ENCODE measurements around the gene ZNF248. TPM values are rescaled to one million over a fixed set of nuclear protein-coding genes. Genes with fewer than 3 reads are reported as not detected.
"Not testable (repeated sequence)": the region's sequence is repeated elsewhere in the genome, so short reads cannot be mapped to it uniquely, and the experiment has no call there.

Gene ZNF248
- total RNA-seq, 3 donors from 2014 or later: 2.6 to 3.6 (median 3.2) TPM

DNA sequence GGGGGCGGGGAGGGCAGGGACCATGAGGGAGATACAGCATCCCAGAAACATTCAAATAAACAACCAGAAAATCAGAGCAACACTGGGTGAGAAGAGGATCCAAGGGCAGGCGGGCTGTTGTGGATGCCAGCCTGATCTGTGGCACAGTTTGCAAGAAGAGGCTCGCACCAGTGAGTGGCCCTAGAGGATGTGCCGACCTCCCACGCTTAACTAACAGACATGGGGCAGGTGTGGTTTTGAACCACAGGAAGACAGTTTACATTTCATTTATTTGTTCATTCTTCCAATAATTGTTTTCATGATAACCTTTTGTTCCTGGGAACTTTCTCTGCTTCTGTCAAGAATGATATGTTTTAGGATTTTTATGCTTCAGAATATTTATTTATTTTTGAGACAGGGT lies 115.6 kb downstream of the ZNF248 start:
- Mint-ChIP-seq H3K36me3 (ENCODE audit: insufficient read depth) (no peaks in the 10 kb centered on the region), H3K9me3 (no peaks in the 10 kb centered on the region), H3K4me1 (ENCODE audit: low read depth) (no peaks in the 10 kb centered on the region), H3K27me3 (ENCODE audit: low read depth) (peaks cover 1% of the 10 kb centered on the region), H3K4me3 (no peak overlapping the region)
- ATAC-seq: no peak
- no peak for DNase-seq

DNA sequence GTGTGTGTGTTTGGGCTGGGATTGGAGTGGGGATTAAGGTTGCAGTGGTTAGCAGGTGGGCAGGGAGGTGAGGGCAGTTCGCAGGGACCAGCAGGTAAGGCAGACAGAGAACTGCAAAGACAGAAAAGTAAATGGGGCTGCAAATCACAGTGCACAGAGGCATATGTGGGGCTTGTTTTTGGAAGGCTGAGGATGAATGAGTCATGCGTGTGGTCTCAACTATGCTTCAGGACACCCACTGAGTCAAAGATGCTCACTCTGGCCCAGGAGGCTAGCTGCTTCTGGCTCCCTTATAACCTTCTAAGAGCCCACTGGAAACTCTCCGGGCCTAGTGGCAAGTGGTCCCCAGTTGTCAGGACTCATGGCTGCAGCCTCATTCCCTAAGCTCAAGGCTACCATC lies 118.2 kb downstream of the ZNF248 start:
- ATAC-seq: no peak
- Mint-ChIP-seq H3K27me3 (ENCODE audit: low read depth) (peaks cover 1% of the 10 kb centered on the region), H3K9me3 (no peaks in the 10 kb centered on the region), H3K4me3 (no peak overlapping the region), H3K4me1 (ENCODE audit: low read depth) (no peaks in the 10 kb centered on the region), H3K36me3 (ENCODE audit: insufficient read depth) (no peaks in the 10 kb centered on the region)
- DNase-seq: no peak

DNA sequence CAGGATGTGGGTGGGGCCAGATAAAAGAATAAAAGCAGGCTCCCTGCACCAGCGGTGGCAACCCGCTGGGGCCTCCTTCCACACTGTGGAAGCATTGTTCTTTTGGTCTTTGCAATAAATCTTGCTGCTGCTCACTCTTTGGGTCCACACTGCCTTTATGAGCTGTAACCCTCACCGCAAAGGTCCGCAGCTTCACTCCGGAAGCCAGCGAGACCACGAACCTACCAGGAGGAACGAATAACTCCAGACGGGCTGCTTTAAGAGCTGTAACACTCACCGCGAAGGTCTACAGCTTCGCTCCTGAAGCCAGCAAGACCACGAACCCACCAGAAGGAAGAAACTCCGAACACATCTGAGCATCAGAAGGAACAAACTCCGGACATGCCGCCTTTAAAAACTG lies 119.2 kb downstream of the ZNF248 start:
- not testable (repeated sequence) for H3K9me3 Mint-ChIP-seq; DNase-seq; H3K27me3 Mint-ChIP-seq (ENCODE audit: low read depth); H3K4me3 Mint-ChIP-seq; H3K4me1 Mint-ChIP-seq (ENCODE audit: low read depth); H3K36me3 Mint-ChIP-seq (ENCODE audit: insufficient read depth); ATAC-seq

DNA sequence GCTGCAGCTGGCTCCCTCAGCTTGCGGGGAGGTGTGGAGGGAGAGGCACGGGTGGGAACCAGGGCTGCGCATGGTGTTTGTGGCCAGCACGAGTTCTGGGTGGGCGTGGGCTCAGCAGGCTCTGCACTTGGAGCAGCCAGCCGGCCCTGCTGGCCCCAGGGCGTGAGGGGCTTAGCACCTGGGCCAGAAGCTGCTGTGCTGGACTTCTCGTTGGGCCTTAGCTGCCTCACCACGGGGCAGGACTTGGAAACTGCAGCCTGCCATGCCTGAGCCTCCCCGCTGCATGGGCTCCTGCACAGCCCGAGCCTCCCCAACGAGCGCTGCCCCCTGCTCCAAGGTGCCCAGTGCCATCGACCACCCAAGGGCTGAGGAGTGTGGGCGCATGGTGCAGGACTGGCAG lies 120.1 kb downstream of the ZNF248 start:
- peaks cover 1% of the 10 kb centered on the region for H3K27me3 Mint-ChIP-seq (ENCODE audit: low read depth)
- peaks cover 3% of the 10 kb centered on the region for H3K9me3 Mint-ChIP-seq
- DNase-seq (no peak), ATAC-seq (no peak)
- H3K36me3 Mint-ChIP-seq (ENCODE audit: insufficient read depth): no peaks in the 10 kb centered on the region
- no peak overlapping the region for H3K4me3 Mint-ChIP-seq
- no peaks in the 10 kb centered on the region for H3K4me1 Mint-ChIP-seq (ENCODE audit: low read depth)

DNA sequence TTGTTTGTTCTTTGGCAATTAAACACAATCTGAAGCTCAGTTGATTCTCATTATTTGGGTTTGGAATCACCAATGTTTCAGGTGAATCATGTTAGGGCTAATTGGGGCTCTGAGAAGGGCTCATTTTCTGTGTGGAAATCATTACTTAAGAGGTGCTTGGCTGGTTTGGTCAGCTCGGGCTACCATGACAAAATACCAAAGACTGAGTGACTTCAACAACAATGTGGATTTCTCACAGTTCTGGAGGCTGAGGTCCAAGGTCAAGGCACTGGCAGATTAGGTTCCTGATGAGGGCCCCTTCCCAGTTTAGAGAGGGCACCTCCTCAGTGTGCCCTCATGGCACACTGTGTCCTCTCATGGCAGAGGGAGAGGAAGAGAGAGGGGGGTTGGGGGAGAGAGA lies 121.3 kb downstream of the ZNF248 start:
- no peaks in the 10 kb centered on the region for H3K4me1 Mint-ChIP-seq (ENCODE audit: low read depth)
- H3K4me3 Mint-ChIP-seq: no peak overlapping the region
- no peaks in the 10 kb centered on the region for H3K36me3 Mint-ChIP-seq (ENCODE audit: insufficient read depth)
- peaks cover 4% of the 10 kb centered on the region for H3K27me3 Mint-ChIP-seq (ENCODE audit: low read depth)
- no peak for ATAC-seq
- no peak for DNase-seq
- H3K9me3 Mint-ChIP-seq: peaks cover 3% of the 10 kb centered on the region

DNA sequence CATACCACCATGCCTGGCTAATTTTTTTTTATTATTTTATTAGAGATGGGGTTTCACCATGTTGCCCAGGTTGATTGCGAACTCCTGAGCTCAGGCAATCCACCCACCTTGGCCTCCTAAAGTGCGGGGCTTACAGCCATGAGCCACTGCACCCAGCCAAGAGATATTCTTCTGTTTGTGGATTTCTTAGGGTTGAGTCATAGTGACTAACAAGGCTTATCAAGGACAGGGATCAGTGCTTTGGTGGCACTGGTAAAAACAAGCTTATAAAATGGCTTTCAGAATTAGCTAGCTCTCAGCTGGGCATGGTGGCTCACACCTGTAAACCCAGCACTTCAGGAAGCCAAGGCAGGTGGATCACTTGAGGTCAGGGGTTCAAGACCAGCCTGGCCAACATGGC lies 122.4 kb downstream of the ZNF248 start:
- peaks cover 4% of the 10 kb centered on the region for H3K27me3 Mint-ChIP-seq (ENCODE audit: low read depth)
- no peak for DNase-seq

More for the DNA sequence above, 122.4 kb downstream of the ZNF248 start:
- no peak for ATAC-seq
- no peaks in the 10 kb centered on the region for H3K36me3 Mint-ChIP-seq (ENCODE audit: insufficient read depth)
- H3K4me1 Mint-ChIP-seq (ENCODE audit: low read depth): no peaks in the 10 kb centered on the region
- no peak overlapping the region for H3K4me3 Mint-ChIP-seq
- H3K9me3 Mint-ChIP-seq: peaks cover 3% of the 10 kb centered on the region

Other genes with a start within 250 kb of the ZNF248 start
- 1 to 10 TPM; 2.9 to 3.5 (median 3.1) TPM for gene ZNF25, start 119.0 kb upstream of the ZNF248 start, total RNA-seq
- 10 to 100 TPM; 10.4 to 14.3 (median 12.2) TPM for gene ZNF33A, start 153.1 kb upstream of the ZNF248 start, total RNA-seq
- 10 to 100 TPM; 18.0 to 23.7 (median 19.9) TPM for gene ZNF37A, start 236.7 kb upstream of the ZNF248 start, total RNA-seq